SU-DHL-6 (cell line): Measurements from ENCODE around the gene KIF3A.

ENCODE experiments used
- H2AFZ ChIP-seq: fragments of 200-600 bp; sonication (generic); 2 replicates; pipeline ENCODE4 v1.6.1; 2014; ENCODE audit warnings: low read depth, mild to moderate bottlenecking, moderate library complexity, mixed read lengths, antibody characterized with exemption, low read length; ENCODE audit not compliant: severe bottlenecking
- H3F3A ChIP-seq: fragments of 200-600 bp; shearing (Covaris generic); 2 replicates; pipeline ENCODE4 v1.6.0; 2016; ENCODE audit warnings: antibody characterized with exemption, mild to moderate bottlenecking; ENCODE audit not compliant: insufficient read depth
- H3K27ac ChIP-seq: fragments of 200-600 bp; sonication (generic); 2 replicates; pipeline ENCODE4 v1.5.1; 2016; ENCODE audit warnings: low read depth, mild to moderate bottlenecking, low read length, moderate library complexity, mixed read lengths
- H3K27me3 ChIP-seq: fragments of 200-600 bp; sonication (generic), shearing (Covaris generic); 2 replicates; pipeline ENCODE4 v1.6.0; 2014; ENCODE audit warnings: mild to moderate bottlenecking, low read length
- H3K36me3 ChIP-seq: fragments of 200-600 bp; sonication (generic); 2 replicates; pipeline ENCODE4 v1.6.1; 2014; ENCODE audit warnings: mild to moderate bottlenecking, low read length, mixed read lengths
- H3K4me2 ChIP-seq: fragments of 300-600, 200-600 bp; shearing (Covaris generic), sonication (generic); 2 replicates; pipeline ENCODE4 v1.6.0; 2014; ENCODE audit warnings: low read length, low read depth, mild to moderate bottlenecking; ENCODE audit not compliant: poor library complexity, severe bottlenecking
- H3K4me3 ChIP-seq: fragments of 200-600 bp; sonication (generic); 2 replicates; pipeline ENCODE4 v1.5.1; 2014; ENCODE audit warnings: antibody characterized with exemption, low read length, mild to moderate bottlenecking, mixed read lengths; ENCODE audit not compliant: insufficient read depth, poor library complexity, severe bottlenecking
- H3K79me2 ChIP-seq: fragments of 200-600 bp; sonication (generic); 2 replicates; pipeline ENCODE4 v1.6.1; 2014; ENCODE audit warnings: mild to moderate bottlenecking, low read length, moderate library complexity; ENCODE audit not compliant: insufficient read depth
- H3K9ac ChIP-seq: fragments of 200-600 bp; sonication (generic); 2 replicates; pipeline ENCODE4 v1.7.0; 2014; ENCODE audit warnings: mild to moderate bottlenecking, low read length
- H3K9me2 ChIP-seq: fragments of 200-600 bp; sonication (generic); replicated peaks from 2 replicates; pipeline ENCODE4 v1.6.1; 2014; ENCODE audit warnings: low read length; ENCODE audit not compliant: insufficient read depth
- H3K9me3 ChIP-seq: fragments of 200-600 bp; sonication (generic); 2 replicates; pipeline ENCODE4 v1.6.1; 2014; ENCODE audit warnings: low read length, mixed read lengths; ENCODE audit not compliant: insufficient read depth
- H4K20me1 ChIP-seq: fragments of 200-600 bp; sonication (generic); 2 replicates; pipeline ENCODE4 v1.6.1; 2014; ENCODE audit warnings: low read depth, mild to moderate bottlenecking, antibody characterized with exemption, low read length, moderate library complexity, mixed read lengths
- CTCF ChIP-seq: fragments of 200-600 bp; sonication (generic); IDR thresholded peaks from one replicate; pipeline ENCODE4 v1.5.1; 2017; ENCODE audit warnings: antibody characterized with exemption, mild to moderate bottlenecking, low read length, moderate library complexity; ENCODE audit not compliant: insufficient read depth, poor library complexity, severe bottlenecking
- EZH2phosphoT487 ChIP-seq: fragments of 200-600 bp; sonication (generic), shearing (Covaris generic); conservative IDR thresholded peaks from 2 replicates; pipeline ENCODE4 v1.6.1; 2018; ENCODE audit warnings: mild to moderate bottlenecking, antibody characterized with exemption, low read length, moderate library complexity, mixed read lengths

Gene KIF3A

GRCh38 chr5:132725745-132726144 is 11.6 kb downstream of the KIF3A start:
- TF ChIP-seq EZH2phosphoT487 (no peak), CTCF (no peak)
- Histone ChIP-seq H3F3A (0 out of 2 replicates have a peak, but pooled peaks cover 7% of the 10 kb centered on the region), H3K36me3 (0 out of 2 replicates have a peak, but pooled peaks cover 4% of the 10 kb centered on the region), H3K4me3 (no peak overlapping the region), H3K27me3 (no peaks in the 10 kb centered on the region), H3K9me2 (no peaks in the 10 kb centered on the region), H4K20me1 (no peaks in the 10 kb centered on the region), H3K4me2 (no peak overlapping the region), H2AFZ (no peak overlapping the region), H3K27ac (no peak overlapping the region), H3K9me3 (no peaks in the 10 kb centered on the region), H3K79me2 (no peaks in the 10 kb centered on the region), H3K9ac (no peak overlapping the region)

GRCh38 chr5:132718544-132719312 is 18.6 kb downstream of the KIF3A start:
- no peaks in the 10 kb centered on the region for H3K79me2 ChIP-seq
- H3K9ac ChIP-seq: no peak overlapping the region
- no peaks in the 10 kb centered on the region for H3F3A ChIP-seq
- H3K27ac ChIP-seq: no peak overlapping the region
- H3K9me2 ChIP-seq: no peaks in the 10 kb centered on the region
- H3K4me3 ChIP-seq: no peak overlapping the region
- no peak for TF ChIP-seq CTCF
- TF ChIP-seq EZH2phosphoT487: no peak
- H2AFZ ChIP-seq: no peak overlapping the region
- no peaks in the 10 kb centered on the region for H4K20me1 ChIP-seq
- H3K36me3 ChIP-seq: no peaks in the 10 kb centered on the region
- no peaks in the 10 kb centered on the region for H3K9me3 ChIP-seq
- H3K4me2 ChIP-seq: no peak overlapping the region
- no peaks in the 10 kb centered on the region for H3K27me3 ChIP-seq

GRCh38 chr5:132714456-132715307 is 22.7 kb downstream of the KIF3A start:
- Histone ChIP-seq H3K9me3 (no peaks in the 10 kb centered on the region), H3K4me2 (no peak overlapping the region), H3K9ac (no peak overlapping the region), H3K9me2 (no peaks in the 10 kb centered on the region), H3K27me3 (no peaks in the 10 kb centered on the region), H3K4me3 (no peak overlapping the region), H4K20me1 (no peaks in the 10 kb centered on the region), H3K27ac (no peak overlapping the region), H2AFZ (no peak overlapping the region), H3K36me3 (no peaks in the 10 kb centered on the region), H3K79me2 (no peaks in the 10 kb centered on the region), H3F3A (no peaks in the 10 kb centered on the region)
- no peak for TF ChIP-seq EZH2phosphoT487
- TF ChIP-seq CTCF: peak; percentile 27
